ENCODE results near the gene TMEM175.

DNA sequence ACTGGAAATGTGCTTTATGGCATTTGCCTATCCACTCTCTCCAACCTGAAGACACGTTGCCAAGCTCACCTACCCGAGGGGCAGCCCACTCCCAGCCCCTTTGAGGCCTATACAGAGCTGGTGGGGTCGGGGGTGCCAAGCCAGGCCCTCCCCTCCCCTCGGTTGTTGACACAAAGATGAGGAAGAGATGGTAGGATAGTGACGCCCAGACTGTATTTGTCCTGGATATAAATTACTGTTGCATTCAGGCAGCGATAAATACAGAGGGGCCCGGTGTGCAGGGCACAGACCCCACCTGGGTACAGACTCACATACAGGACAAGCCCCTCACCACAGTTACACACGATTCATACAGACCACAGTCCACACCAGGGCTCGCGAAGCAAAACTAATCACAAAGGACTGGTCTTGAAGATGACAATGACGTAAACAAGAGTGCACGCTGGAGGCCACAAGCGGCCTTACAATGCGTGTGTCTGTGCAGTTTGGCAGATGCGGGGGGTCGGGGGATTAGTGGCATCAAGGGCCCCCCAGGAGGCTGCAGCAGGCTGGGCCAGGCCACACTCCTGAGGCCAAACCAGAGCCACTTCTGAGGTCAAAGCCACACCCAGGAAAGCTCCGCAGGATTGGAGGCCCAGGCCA, 26.6 kb downstream of the TMEM175 start:
- TF ChIP-seq, protein P1, sequence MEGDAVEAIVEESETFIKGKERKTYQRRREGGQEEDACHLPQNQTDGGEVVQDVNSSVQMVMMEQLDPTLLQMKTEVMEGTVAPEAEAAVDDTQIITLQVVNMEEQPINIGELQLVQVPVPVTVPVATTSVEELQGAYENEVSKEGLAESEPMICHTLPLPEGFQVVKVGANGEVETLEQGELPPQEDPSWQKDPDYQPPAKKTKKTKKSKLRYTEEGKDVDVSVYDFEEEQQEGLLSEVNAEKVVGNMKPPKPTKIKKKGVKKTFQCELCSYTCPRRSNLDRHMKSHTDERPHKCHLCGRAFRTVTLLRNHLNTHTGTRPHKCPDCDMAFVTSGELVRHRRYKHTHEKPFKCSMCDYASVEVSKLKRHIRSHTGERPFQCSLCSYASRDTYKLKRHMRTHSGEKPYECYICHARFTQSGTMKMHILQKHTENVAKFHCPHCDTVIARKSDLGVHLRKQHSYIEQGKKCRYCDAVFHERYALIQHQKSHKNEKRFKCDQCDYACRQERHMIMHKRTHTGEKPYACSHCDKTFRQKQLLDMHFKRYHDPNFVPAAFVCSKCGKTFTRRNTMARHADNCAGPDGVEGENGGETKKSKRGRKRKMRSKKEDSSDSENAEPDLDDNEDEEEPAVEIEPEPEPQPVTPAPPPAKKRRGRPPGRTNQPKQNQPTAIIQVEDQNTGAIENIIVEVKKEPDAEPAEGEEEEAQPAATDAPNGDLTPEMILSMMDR (conservative IDR thresholded peaks at IDR 0.05; ENCODE audit: low read depth, low read length): no peak
- TF ChIP-seq MAFK (IDR thresholded peaks at IDR 0.05; ENCODE audit: low read depth, low read length) (no peak), MXI1 (IDR thresholded peaks at IDR 0.05; ENCODE audit: borderline replicate concordance, low read depth, low read length) (no peak), RFX5 (IDR thresholded peaks at IDR 0.05; ENCODE audit: low read depth, low read length) (no peak)
